ENCODE results near the gene KIF1A. TPM values are rescaled to one million over a fixed set of nuclear protein-coding genes. Genes with fewer than 3 reads are reported as not detected.
A peak's percentile ranks its signal among the peaks of the same experiment; 100 is the strongest.
"Not testable (repeated sequence)": the region's sequence is repeated elsewhere in the genome, so short reads cannot be mapped to it uniquely, and the experiment has no call there.

The KIF1A gene
- total RNA-seq, 1 donor from 2014 or later = not detected

DNA sequence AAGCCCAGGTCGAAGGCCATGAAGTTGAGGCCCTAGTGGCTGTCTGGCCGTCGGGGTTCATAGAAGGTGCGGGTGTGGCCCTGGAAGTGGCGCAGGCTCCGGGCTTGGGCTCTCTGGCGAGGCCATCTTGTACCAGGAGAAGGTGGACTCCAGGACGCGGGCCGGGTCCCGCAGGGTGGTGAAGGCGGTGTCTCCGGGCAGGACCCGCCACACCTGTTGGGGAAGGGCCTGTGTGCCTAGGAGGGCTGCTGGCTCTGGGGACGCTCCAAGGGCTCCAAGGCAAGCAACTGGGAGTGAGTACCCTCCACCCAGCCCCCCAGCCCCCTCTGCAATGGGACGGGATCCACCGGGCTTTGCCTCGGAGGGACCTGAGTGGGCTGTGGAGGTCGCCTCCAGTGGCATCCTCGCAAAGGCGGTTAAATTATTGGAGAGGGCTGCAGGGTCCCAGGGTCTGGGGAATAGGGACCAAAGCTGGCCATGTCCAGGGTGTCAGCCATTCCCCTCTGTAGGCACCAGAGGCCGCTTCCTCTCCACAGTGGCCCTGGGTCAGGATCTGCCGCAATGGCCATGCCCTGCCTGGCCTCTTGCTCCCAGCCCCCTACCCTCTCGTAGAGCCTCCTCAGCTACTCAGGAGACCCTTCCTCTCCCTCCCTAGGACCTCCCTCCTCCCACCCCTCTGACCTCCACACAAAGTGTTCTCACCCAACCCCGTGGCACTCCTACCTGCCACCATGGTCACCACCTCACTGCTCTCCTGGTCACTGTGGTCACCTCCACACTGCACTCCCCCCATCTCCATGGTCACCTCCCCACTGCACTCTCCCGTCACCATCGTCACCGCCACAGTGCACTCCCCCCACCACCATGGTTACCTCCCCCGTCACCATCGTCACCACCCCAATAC, 118.0 kb downstream of the KIF1A start:
- ChIA-PET CTCF (no interaction called here), POLR2A (no interaction called here)
- TF ChIP-seq, protein P1, sequence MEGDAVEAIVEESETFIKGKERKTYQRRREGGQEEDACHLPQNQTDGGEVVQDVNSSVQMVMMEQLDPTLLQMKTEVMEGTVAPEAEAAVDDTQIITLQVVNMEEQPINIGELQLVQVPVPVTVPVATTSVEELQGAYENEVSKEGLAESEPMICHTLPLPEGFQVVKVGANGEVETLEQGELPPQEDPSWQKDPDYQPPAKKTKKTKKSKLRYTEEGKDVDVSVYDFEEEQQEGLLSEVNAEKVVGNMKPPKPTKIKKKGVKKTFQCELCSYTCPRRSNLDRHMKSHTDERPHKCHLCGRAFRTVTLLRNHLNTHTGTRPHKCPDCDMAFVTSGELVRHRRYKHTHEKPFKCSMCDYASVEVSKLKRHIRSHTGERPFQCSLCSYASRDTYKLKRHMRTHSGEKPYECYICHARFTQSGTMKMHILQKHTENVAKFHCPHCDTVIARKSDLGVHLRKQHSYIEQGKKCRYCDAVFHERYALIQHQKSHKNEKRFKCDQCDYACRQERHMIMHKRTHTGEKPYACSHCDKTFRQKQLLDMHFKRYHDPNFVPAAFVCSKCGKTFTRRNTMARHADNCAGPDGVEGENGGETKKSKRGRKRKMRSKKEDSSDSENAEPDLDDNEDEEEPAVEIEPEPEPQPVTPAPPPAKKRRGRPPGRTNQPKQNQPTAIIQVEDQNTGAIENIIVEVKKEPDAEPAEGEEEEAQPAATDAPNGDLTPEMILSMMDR (IDR thresholded peaks at IDR 0.05) = no peak
- H3K4me3 Mint-ChIP-seq = no peak overlapping the region
- no peaks in the 10 kb centered on the region for H3K36me3 Mint-ChIP-seq (ENCODE audit: low read depth)
- H3K27me3 Mint-ChIP-seq = peaks cover 4% of the 10 kb centered on the region
- H3K4me1 Mint-ChIP-seq = no peaks in the 10 kb centered on the region
- no peaks in the 10 kb centered on the region for H3K9me3 Mint-ChIP-seq
- H3K27ac Mint-ChIP-seq = no peak overlapping the region
- ATAC-seq (ENCODE audit: low read depth) = no peak
- DNase-seq = no peak
- intact Hi-C loops (cut with micrococcal nuclease) = no loop called here

DNA sequence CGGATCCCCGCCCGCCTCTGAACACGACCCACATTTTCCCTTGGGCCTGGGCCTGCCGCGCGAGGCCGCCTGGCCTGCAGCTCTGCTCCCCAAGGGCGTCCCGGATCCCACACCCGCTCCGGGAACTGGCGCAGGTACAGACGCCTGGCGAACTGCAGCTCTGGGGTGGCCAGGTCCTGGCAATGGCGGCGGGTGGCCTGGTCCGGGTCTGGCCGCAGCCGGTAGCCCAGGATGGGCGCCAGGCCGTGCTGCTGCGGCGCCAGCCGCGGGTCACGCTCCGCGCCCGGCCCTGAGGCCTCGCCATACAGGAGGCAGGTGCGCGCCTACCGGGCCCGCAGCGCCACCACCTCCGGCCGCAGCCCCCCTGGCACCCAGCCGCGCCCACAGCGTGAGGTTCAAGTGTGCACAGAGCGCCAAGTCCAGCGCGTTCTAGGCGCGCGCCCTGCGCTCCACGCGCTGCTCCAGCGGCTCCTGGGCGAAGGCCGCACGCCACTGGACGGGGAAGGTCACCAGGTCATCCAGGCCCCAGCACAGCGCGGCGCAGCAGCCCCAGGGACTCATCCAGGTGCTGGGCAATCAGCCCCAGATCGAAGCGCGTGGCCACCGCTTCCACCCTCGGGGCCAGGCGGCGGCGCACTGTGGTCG, 118.8 kb downstream of the KIF1A start:
- intact Hi-C loops (cut with micrococcal nuclease) = no loop called here
- H3K4me1 Mint-ChIP-seq = no peaks in the 10 kb centered on the region
- no peak overlapping the region for H3K27ac Mint-ChIP-seq
- no peaks in the 10 kb centered on the region for H3K9me3 Mint-ChIP-seq
- peaks cover 4% of the 10 kb centered on the region for H3K27me3 Mint-ChIP-seq
- no peaks in the 10 kb centered on the region for H3K36me3 Mint-ChIP-seq (ENCODE audit: low read depth)
- ATAC-seq (ENCODE audit: low read depth) (no peak), DNase-seq (no peak)
- ChIA-PET CTCF (no interaction called here), POLR2A (no interaction called here)
- TF ChIP-seq, protein P1 (IDR thresholded peaks at IDR 0.05) = no peak
- no peak overlapping the region for H3K4me3 Mint-ChIP-seq

DNA sequence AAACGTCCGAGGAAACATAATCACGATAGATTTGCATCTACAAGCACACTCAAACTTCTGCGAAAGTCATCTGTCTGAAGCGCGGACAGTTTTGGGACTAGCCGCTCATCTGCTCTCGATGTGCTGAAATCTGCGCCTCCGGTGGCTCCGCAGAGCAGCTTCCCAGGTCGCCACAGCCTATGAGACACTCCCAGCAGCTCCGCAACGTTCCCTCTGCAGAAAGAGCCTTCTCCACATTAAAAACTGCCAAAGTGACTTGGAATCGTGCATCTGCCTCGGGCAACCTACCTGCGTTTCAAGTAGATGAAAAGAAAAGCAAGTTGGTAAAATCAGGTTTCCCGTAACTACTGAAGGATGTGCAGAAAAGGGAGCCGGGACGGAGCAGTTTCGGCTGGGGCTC, 119.4 kb downstream of the KIF1A start:
- H3K27ac Mint-ChIP-seq; intact Hi-C loops (cut with micrococcal nuclease); H3K36me3 Mint-ChIP-seq (ENCODE audit: low read depth); ATAC-seq (ENCODE audit: low read depth); POLR2A ChIA-PET; DNase-seq; H3K4me3 Mint-ChIP-seq; H3K9me3 Mint-ChIP-seq; H3K4me1 Mint-ChIP-seq; CTCF ChIA-PET; H3K27me3 Mint-ChIP-seq: not testable (repeated sequence)

DNA sequence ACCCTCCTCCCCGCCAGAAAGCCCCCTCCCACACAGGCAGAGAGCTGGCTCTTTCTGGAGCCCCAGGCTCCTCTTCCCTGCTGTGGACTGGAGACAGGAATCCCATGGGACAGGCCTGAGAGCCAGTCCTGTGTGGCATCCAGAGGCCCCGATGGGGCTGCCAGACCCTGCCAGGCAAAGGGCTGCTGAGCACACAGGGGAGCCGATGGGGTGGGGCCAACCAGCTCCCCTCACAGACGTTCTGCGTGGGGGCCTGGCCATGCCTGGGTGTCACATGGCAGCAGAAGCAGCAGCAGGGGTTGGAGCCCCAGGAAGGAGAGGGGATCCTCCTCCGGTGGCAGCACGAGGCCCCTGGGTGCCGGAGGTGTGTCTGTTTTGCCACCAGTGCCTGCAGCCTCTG, 120.2 kb downstream of the KIF1A start:
- peak; percentile 7 for DNase-seq
- CTCF ChIA-PET; H3K4me3 Mint-ChIP-seq; H3K9me3 Mint-ChIP-seq; intact Hi-C loops (cut with micrococcal nuclease); H3K27ac Mint-ChIP-seq; POLR2A ChIA-PET; H3K27me3 Mint-ChIP-seq; H3K36me3 Mint-ChIP-seq (ENCODE audit: low read depth); H3K4me1 Mint-ChIP-seq; ATAC-seq (ENCODE audit: low read depth): not testable (repeated sequence)

DNA sequence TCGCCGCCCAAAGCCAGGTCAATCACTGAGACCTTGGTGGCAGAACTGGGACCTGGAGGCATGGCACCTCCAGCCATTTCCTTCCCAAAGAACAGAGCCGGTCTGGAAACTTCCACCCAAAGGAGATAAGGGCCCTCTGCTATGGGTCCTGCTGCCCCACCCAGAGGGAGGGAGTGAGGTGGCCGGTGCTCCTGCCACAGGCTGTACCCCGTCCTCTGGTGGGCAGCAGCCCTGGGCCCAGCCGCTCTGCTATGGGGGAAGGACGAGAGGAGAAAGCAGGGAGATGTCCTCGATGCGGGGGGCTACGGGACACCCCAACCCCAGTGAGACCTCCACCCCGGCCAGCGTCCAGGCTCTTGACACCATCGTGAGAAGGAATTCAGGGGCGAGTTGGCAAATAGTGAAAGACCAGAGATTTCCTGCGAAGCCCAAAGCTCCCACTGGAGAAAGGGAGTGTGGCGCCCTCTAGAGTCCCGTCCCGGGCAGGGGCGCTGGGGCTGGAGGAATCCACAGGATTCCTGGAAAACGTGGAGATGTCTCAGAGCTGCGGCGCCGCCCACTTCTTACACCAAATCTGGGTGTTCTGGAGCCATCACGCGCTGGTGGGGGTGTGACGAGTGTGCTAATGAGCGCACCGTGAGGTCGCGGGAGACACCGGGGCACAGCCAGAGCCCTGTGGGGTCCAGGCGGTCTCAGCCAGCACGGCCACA, 121.0 kb downstream of the KIF1A start:
- H3K4me3 Mint-ChIP-seq; H3K9me3 Mint-ChIP-seq; ATAC-seq (ENCODE audit: low read depth); H3K27ac Mint-ChIP-seq; H3K27me3 Mint-ChIP-seq; intact Hi-C loops (cut with micrococcal nuclease); CTCF ChIA-PET; H3K4me1 Mint-ChIP-seq; H3K36me3 Mint-ChIP-seq (ENCODE audit: low read depth); POLR2A ChIA-PET: not testable (repeated sequence)
- peak; percentile 10 for DNase-seq

DNA sequence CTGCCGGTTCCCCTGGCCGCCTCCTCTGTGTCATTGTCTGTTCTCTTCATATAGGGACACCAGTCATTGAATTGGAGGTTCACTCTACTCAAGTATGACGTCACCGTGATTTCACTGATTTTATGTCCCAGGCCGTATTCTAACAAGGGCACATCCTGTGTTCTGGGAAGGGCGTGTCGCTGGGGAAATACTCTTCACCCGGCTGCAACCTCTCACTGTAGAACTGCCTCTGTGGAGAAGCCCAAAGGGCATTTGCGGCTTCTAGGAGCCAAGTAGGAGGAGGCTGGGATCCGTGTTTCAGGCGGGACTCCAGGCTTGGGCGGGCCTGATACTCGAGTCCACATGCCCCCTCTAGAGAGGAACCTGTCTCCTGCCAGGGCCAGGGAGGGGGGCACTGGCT, 123.5 kb downstream of the KIF1A start:
- H3K4me1 Mint-ChIP-seq; ATAC-seq (ENCODE audit: low read depth); H3K27me3 Mint-ChIP-seq; DNase-seq; H3K9me3 Mint-ChIP-seq; H3K27ac Mint-ChIP-seq; intact Hi-C loops (cut with micrococcal nuclease); CTCF ChIA-PET; H3K36me3 Mint-ChIP-seq (ENCODE audit: low read depth); POLR2A ChIA-PET; H3K4me3 Mint-ChIP-seq: not testable (repeated sequence)

DNA sequence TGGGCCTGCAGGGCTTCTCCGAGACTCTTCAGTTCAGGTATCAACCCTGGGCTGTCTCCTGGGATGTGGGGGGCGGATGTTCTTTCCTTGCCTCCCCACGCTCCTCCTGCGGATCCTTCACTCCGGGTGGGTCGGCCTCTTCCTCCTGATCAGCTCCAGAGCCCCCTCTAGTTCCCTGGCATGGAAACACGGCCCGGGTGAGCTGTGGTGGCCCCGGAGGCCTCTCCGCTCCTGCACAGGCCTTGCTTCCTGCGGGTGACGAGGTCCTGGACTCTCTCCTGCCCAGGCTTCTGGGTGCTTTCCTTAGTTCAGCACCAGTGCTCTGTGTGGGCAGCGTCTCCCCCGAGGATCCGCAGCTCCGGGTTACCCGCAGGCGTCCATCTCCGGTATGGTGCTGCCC, 124.4 kb downstream of the KIF1A start:
- H3K27ac Mint-ChIP-seq; H3K27me3 Mint-ChIP-seq; H3K36me3 Mint-ChIP-seq (ENCODE audit: low read depth); DNase-seq; H3K4me1 Mint-ChIP-seq; ATAC-seq (ENCODE audit: low read depth); CTCF ChIA-PET; POLR2A ChIA-PET; H3K4me3 Mint-ChIP-seq; H3K9me3 Mint-ChIP-seq; intact Hi-C loops (cut with micrococcal nuclease): not testable (repeated sequence)

DNA sequence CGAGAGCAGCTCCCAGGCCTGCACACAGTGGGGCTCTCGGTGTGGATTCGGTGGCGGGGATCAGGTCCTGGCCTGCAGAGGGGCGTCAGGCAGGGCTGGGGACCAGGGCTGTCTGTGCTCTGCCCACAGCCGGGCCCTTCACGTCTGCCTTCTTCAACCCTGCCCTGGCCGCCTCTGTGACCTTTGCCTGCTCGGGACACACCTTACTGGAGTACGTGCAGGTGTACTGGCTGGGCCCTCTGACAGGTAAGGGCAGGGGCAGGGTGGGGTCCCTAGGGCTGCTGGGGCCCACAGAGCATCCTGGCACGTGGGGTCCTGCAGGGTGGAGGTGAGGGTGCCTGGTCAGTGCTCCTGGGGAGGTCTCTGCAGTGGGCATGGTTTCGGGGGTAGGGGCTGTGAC, 125.7 kb downstream of the KIF1A start:
- CTCF ChIA-PET; H3K36me3 Mint-ChIP-seq (ENCODE audit: low read depth); H3K27me3 Mint-ChIP-seq; H3K4me1 Mint-ChIP-seq; intact Hi-C loops (cut with micrococcal nuclease); POLR2A ChIA-PET; DNase-seq; ATAC-seq (ENCODE audit: low read depth); H3K9me3 Mint-ChIP-seq; H3K4me3 Mint-ChIP-seq; H3K27ac Mint-ChIP-seq: not testable (repeated sequence)

DNA sequence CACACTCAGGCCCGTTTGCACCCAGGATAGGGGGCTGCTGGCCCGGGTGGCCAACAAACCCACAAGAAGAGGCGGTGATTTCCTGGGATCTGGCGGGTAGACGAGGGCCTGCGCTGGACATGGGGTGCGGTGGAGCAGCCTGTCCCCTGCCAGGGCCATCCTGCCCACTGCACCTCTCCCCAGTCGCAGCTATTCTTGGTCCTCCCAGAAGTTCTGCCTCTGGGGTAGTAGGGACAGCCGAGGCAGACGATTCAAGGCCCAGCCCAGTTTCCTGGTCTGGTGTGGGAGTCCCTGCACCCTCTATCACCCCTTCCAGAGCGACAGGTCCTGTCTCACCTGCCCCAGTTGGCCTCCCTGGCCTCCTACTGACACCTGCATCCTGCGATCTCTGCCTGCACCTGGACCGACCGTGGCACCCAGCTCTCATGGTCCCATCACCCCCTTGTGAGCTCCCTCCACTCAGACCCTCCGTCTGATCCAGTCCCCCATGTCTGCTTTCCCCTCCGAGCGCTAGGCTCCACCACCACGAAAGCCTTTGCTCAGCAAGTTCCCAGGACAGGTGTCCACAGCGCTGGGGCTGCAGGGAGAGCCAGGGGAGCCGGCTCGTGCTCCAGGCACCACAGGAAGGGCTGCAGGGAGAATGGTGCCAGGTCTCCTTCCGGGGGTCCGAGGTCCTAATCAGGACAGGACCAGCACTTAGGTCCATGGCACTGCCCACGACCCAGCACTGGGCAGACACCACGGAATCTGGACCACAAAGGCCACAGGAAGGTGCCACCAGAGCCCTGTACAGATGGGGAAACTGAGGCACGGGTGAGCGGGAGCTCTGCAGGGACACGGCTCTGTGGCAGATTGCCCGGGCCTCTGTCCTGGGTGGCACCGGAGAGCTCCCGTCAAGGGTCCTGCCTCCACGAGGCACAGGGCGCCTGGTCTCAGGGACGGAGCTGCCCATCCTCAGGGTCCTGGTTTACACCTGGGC, 127.1 kb downstream of the KIF1A start:
- intact Hi-C loops (cut with micrococcal nuclease); H3K4me3 Mint-ChIP-seq; CTCF ChIA-PET; ATAC-seq (ENCODE audit: low read depth); H3K36me3 Mint-ChIP-seq (ENCODE audit: low read depth); H3K27me3 Mint-ChIP-seq; H3K4me1 Mint-ChIP-seq; H3K9me3 Mint-ChIP-seq; H3K27ac Mint-ChIP-seq; POLR2A ChIA-PET: not testable (repeated sequence)
- DNase-seq = peak; percentile 2
